ENCODE measurements around the gene TAC3.
"Not testable (repeated sequence)": the region's sequence is repeated elsewhere in the genome, so short reads cannot be mapped to it uniquely, and the experiment has no call there.

The TAC3 gene

DNA sequence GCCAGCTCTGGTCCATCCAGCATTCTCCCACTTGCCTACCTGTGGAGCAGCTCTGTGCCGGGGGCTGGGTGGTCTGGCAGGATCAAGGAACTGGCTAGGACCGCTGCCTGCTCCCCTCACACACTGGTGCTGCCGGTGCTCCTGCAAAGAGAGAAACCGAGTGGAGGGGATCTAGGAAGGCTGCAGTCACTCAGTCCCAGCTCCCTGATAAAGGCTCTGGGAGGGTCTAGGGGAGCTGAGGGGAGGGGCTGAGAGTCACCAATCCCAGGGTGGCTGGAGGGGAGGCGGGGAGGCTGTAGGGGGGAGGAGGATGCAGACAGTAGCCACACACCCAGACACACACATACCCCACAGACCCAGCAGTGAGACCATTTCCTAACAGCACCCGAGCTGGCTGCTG is at the start of gene TAC3:
TAC3 (minus strand) TSS at position 182 of the 400 bp plus-strand sequence. CDS start 732 bp downstream, outside the sequence.
- DNase-seq (ENCODE audit: low spot score) = no peak

DNA sequence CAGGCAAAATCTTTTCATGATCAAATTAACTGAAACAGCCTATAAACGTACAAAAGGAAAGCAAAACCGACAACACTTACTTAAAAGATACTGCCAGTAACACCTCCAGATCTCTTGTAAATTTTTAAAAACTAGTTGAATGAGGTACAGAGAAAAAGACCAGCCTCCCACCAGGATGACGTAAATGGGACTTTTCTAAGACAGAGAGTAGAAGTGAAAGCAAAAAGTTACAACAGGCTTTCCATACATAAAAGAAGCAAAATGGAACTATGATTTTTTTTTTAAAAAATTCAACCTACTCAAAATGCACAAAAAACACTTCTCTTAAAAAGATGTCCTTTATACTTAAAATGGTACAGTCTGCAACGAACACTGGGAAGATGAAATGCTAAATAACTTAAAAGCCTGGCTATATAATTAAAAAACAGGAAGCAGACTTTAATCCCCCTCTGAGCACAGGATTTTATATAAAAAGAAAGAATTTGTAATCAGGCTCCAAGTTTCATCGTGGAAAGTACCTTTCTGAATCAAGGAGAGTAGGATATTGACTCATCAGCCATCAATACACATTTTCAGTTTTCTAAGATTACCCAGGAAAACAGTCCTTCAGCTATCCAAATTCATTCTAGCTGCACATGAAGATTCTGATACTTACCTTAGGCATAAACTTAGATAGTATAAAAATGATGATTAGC is 47.8 kb upstream of the TAC3 start:
- no peak for DNase-seq (ENCODE audit: low spot score)

DNA sequence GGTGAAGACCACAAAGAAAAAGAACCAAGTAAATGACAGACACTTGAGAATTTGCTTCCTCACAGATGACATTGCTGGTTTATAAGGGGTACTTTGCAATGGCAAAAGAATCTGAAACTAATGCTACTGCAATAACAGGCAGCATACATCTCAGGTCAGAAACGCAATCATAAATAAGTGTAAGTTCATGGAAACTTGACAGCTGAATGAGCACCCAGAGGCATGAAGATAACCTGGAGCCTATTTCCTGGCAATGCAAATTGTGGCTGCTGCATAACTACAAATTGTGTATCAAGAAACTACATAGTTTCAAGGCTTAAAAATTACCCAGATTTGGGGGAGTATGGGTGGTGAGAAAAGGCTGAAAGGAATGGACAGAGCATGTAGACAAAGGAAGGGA is 42.1 kb upstream of the TAC3 start:
- no peak for DNase-seq (ENCODE audit: low spot score)

DNA sequence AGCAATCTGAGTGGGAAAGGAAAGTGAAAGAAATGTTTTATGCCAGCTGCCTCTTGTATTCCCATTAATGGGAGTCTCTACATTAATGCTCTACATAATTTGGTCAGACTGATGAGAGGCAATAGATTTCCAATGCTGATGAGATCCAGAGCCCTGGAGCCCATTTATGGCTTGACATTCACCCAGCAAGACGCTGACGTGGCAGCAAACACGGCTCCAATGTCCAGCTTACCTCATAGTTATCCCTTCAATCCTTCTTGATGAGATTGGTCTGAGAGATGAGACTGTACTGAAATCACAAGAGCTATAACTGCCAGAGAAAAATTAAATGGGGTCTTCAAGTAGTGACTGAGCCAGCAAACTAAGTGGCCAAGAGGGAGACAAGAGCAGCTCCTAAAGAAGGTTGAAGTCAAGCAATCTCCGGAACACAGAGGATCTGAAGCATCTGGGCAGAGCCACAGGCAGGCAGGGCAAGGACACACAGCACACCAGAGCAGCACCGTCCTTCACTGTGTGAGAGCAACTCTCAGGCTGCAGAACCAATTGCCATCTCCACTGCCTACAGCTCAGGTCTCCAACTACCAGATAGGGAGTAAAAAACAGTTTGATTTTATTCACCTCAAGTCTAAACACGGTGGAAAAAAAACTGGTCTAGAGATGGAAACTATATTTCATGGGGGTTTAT is 40.9 kb upstream of the TAC3 start:
- no peak for DNase-seq (ENCODE audit: low spot score)

DNA sequence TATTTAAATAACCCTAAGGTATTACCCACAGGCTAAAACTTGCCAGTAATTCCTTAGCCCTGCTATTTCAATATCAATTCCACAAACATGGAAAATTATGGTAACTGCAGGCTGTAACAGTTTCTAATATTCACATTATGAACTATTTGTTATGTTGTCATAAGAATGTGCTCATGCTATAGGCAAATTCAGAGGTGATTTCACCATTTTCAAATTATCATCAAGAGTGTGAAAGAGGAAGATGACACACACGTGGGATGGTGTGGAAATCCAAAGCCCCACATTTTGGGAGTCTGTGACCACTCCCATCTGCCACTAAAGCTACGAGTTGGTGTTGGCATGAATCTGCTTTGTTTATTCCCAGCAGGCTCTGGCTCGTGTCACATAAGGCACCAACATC is 39.5 kb upstream of the TAC3 start:
- DNase-seq (ENCODE audit: low spot score) = no peak

DNA sequence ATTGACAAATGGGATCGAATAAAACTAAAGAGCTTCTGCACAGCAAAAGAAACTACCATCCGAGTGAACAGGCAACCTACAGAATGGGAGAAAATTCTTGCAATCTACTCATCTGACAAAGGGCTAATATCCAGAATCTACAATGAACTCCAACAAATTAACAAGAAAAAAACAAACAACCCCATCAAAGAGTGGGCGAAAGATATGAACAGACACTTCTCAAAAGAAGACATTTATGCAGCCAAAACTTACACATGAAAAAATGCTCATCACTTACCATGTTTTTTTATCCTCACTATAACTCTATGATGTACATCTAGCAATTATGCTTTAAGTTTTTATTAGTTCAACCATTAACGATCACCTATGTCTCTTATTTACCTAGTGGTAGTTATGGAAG is 37.6 kb upstream of the TAC3 start:
- DNase-seq (ENCODE audit: low spot score) = not testable (repeated sequence)

DNA sequence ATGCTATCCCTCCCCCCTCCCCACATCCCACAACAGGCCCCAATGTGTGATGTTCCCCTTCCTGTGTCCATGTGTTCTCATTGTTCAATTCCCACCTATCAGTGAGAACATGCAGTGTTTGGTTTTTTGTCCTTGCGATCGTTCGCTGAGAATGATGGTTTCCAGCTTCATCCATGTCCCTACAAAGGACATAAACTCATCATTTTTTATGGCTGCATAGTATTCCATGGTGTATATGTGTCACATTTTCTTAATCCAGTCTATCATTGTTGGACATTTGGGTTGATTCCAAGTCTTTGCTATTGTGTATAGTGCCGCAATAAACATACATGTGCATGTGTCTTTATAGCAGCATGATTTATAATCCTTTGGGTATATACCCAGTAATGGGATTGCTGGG is 36.8 kb upstream of the TAC3 start:
- not testable (repeated sequence) for DNase-seq (ENCODE audit: low spot score)

DNA sequence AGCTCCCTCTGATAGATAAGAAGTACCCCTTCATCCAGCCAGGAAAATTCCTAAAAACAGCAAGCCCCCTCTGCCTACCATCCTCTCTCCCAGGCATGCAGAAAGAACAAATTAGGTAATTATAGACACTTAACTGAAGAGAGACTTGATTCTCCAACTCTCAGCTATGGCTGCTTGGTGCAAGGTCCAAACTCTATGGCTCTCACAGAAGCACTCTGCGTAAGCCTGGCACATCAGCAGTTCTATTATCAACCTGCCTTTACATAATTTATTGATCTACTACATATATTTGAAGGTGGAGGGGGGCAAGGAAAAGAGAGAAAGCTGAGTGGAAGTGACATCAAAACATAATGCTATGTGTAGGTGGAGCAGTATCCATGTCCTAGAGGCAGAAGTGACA is 34.7 kb upstream of the TAC3 start:
- DNase-seq (ENCODE audit: low spot score) = no peak

DNA sequence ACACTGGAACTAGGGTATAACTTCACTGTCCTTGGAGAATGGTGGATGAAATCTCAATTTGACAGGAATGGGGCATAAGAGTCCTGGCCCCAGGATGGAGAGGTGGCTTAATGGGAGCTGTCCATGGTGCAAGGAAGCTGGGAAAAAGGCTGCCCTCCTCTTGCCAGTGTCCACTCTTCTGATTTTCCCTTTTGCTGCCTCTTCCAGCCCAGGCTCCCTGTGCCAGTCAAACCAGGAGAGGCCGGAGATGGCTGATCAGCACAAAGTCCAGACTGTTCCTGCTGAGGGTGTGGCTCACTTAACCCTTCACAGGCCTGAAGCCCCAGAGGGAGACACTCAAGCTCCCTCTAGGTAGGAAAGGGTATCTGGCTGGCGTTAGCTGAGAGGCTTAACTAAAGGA is 33.6 kb upstream of the TAC3 start, which contains the start of gene MYO1A:
MYO1A (minus strand) TSS at position 240 of the 400 bp plus-strand sequence. CDS start 1,806 bp downstream, outside the sequence.
- peak; percentile 47 for DNase-seq (ENCODE audit: low spot score)

DNA sequence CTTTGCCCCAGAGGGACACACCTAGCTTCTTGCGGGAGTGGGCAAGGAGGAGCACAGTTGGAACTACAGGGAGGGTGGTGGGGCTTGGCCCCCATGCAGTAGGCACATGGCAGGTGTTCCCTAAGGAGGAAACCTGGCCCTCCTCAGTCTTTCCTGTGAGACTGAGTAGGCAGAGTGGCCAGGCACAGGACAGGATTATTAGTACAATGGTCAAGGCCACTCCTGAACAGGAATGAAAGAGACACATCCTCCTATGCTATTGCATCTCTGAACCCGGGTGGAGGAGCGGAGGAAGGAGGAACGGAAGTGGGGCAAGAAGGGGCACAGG is 32.8 kb upstream of the TAC3 start:
- DNase-seq (ENCODE audit: low spot score) = no peak

DNA sequence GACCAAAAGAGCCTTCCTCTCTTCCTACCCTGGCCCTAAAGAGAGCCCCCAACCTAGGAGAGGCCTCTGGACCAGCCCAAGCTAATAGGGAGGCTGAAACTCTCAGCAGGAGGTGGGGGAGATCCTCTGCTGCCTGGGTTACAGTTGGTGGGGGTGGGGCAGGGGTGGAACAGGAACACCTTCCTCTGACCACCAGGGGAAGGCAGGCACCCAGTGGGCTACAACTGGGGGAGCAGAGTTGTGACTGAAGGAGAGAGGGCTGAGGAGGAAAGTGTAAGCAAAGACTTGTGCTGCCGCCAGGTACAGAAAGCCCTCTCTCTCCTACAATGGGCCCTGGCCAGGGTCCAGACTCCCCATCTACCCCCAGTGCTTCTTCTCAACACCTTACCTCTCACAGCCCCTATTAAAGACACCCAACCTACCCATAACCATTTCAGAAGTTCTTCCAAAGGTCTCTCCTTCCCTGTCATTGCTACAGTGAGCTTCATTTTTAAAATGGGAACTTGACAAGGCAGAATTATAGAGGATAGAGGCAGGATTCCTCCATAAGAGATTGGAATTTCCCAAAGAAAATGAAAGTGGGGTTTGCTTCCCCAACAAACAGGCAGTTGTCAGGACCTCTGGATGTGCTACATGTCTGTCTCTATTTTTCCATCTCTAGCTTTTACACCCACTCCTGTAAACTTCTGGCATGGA is 32.2 kb upstream of the TAC3 start:
- DNase-seq (ENCODE audit: low spot score) = no peak

DNA sequence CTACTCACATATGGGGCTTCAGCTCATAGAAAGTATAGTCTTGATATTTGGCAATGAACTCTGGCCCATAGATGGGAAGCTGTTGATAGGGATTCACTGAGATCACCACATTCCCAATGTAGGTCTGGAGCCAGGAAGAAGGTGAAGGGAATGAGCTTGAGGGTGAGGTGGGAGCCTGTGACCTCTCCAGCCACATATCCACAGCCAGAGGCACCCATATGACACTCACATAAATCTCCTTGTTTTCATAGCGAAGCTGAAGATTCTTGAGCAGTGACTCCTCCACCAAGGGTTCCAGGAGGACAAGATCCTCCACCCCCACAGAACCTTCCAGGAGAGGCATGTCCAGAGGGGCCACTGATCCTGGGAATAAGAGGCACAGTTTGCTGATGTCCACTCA is 31.7 kb upstream of the TAC3 start:
- DNase-seq (ENCODE audit: low spot score) = peak; percentile 21

DNA sequence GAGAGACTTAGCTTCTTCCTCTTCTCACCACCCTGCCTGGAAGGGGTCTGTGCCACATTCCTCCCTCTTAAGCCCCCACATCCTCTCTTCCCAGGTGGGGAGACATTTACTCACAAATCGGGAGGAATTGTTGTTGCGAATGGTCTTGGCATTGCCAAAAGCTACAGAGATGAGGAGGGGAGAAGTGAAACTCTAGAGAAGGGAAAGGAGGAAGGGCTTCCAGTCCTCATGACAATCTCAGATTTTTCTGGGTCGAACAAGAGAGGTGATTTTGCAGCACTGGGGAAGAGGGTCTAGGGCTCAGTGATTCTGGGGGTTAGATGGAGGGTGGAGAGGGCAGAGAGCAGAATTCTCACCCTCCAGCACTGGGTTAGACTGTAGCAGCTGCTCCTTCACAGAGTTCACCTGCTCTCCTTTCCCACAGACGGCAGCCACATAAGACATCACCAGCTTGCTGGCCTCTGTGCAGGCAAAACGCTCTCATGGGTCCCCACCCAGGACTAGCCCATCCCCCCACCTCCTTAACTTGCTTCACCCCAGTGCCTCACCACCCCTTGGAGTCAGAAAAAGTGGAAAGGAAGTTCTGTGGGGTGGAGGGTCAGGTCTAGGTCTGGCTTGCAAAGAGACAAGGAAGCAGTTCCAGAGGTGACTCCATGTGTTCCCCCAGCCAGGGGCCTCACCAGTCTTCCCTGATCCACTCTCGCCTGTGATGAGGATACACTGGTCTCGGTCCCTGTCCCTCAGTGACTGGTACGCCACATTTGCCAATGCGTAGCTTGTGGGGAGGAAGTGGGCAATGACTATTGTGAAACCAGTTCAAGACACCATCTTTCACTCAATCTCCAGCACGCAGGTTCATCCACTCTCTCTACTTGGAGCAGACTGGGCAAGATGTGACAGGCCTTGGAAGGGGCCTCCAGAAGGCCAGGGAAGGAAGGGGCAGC is 30.9 kb upstream of the TAC3 start:
- no peak for DNase-seq (ENCODE audit: low spot score)

DNA sequence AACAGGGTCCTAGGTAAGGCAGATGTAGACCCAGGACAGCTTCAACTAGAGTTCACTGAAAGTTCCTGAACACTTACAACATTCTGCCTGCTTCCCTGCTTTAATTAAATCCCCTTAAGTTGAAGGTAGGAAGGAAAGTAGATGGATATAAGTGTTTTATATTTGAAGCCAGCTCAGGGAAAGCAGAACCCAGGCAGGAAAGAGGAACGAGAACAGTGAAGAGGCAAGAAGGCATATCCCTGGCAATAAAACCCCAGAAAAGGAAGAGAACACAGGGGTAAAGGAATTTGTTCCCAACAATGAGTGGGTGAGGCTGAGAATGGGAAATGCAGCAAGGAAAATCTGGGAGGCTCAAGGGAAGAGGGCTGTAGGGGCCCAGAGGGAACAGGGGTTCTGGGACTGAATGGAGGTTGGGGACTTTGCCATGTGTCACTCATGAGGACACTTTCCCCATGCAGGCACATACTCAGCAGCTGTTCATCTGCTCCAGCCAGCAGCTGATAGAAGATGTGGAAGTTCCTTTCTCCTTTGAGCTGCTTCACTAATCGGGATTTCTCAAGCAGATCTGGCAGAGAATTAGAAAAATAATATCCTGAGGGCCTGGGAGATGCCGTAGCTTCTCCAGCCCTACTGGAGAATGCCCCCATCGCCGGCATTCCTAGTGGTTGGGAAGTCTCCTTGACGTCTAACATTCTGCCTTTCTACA is 29.9 kb upstream of the TAC3 start:
- no peak for DNase-seq (ENCODE audit: low spot score)

DNA sequence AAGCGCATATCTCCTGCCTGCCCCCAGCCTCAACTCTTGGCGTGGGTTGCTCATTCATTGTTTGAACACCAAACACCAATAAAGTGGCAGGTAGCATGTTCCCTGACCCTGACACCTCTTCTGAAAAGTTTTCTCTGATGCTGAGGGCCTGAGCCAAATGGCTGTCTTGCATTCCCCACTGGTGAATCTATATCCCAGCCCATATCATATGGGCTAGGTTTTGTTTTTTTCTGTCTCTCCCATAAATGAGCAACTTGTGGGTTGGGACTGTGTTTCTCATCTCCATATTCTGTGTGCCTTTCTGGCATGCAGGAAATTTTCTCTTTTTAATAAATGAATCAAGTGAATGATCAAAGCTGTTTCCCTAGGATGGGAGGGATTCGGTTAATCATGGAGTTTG is 28.6 kb upstream of the TAC3 start:
- no peak for DNase-seq (ENCODE audit: low spot score)

DNA sequence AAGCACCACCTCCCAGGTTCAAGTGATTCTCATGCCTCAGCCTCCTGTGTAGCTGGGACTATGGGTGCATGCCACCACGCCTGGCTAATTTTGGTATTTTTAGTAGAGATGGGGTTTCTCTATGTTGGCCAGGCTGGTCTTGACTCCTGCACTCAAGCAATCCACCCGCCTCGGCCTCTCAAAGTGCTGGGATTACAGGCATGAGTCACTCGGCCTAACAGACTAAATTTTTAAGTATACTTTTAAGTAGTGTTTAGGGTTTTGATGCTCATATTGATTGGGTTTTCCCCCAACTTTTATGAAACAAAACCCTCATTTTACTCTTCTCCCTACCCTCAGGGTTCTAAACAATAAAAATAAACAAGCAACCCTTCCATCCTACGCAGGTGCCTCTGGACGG is 28.1 kb upstream of the TAC3 start:
- DNase-seq (ENCODE audit: low spot score) = no peak

DNA sequence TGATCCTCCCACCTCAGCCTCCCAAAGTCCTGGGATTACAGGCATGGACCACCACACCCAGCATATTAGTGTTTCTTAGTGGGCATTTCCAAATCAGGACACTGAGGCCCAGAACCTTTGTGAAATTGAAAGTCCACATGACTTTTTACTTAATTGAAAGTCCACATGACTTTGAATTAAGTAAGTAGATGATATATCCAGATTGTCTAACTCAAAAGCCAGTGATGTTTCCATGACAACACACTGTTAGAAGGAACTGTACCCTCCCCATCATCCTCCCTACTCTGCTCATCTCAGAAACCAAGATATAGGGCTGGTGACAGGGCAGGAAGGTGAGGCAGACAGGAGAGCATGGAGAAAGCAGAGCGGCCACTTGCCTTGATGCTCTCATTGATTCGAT is 26.4 kb upstream of the TAC3 start:
- DNase-seq (ENCODE audit: low spot score) = no peak

DNA sequence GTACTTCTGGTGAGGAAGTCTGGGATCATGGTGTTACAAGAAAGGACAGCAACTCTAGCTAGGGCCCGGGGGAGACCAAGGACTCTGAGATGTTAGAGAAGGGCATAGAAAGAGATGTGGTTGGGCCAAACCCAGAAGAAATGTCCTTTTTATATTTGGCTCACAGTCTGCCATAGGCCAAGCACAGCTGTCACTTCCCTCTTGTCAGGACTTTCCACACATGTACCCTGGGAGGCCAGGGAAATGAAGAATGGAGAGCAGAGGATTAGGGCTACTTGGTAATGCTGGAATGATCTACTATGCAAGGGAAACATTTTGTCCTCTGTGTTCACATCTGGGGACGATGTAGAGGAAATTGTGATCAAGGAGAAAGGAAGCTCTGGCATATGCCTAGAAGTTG is 24.4 kb upstream of the TAC3 start:
- DNase-seq (ENCODE audit: low spot score) = no peak

DNA sequence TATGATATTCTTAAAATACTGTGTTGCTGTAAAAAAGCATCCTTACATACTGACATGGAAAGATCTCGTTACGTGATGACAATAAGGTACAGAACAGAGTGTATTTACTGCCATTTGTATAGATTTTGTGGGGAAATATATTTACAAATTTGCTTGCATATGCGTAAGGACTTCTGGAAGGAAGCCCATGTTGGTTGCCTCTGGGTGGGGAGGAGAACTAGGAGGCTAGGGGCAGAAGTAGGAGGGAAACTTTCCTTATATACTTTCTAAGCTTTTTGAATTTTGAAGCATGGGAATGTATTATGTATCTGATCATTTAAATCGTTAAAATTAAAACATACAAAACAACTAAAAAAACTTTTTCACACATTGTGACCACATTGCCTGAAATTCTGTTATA is 23.9 kb upstream of the TAC3 start:
- DNase-seq (ENCODE audit: low spot score) = no peak

DNA sequence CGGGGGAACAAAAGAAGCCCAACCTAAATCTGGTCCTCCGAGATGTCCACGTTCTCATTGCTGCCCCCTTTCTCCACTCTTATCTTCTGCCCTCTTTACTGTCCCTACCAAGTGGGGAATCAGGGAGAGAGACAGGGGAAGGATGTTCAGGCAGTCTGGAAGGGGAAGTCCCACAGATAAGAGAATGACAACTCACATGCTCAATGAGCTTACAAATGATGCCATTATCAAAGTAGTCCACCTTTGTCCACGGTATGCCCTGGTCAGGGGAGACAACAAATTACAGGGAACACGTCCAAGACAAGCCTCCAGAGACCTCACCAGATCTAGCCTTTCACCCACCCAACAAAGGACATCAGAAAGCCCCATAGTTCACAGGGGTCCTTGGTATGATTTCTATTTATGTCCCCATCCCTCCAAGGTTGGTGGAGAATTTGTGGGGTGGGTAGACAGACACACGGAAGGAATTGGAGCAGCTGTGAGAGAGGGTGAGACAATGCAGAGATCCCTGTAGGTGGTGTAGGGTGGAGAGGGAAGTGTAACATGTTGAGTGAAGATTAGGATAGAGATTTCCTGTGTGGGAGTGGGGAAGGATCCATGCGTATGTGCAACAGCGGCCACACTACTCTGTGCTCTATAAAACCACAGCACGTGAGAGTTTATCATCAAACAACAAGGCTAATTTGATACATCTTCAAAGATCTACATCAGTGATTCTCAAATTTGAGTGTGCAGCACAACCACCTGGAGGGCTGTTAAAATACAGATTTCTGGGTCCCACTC is 22.9 kb upstream of the TAC3 start:
- DNase-seq (ENCODE audit: low spot score) = no peak

DNA sequence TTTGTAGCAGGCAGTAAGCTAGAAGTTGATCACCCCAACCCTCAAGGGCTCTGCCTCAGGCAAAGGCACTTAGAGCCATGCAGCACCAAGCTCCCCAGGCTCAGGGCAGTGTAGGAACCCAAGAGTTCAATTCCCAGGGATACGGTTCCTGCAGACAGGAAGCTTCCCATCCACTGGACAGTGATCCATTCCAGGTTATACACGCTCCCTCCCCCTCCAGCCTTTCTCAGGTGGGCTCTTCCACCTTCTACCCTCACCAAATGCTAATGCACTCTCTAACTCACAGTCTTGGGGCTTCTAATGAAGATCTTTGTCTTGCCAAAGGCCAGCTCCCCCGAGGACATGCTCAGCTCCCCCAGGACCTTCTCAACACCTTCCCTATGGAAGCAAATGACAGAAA is 20.9 kb upstream of the TAC3 start:
- no peak for DNase-seq (ENCODE audit: low spot score)
